SK-N-MC (cell line): Measurements from ENCODE around the gene PEPD.

ENCODE experiments used
- EZH2 ChIP-seq: fragments of 200-600 bp; sonication (generic); IDR thresholded peaks from one replicate; pipeline ENCODE4 v1.6.1; 2017; ENCODE audit warnings: antibody characterized with exemption
- POLR2AphosphoS5 ChIP-seq: IDR thresholded peaks from 2 replicates; pipeline ENCODE4 v1.6.1; 2012; ENCODE audit warnings: mild to moderate bottlenecking, low read depth, low read length, borderline replicate concordance

- no peak for TF ChIP-seq POLR2AphosphoS5
- TF ChIP-seq EZH2, result no peak
These were observed 9.3 kb upstream of the PEPD start for GRCh38 chr19:33530842-33531241.
